Right lobe of liver (tissue), 4 donors: ENCODE results near the gene SRCAP.

ENCODE experiments used
- CTCF ChIP-seq, 4 donors: fragments of 200-600 bp in 3 of 4; fragments of 450-650 bp in 1 of 4; IDR thresholded peaks; one replicate each; pipeline versions ENCODE4 v1.5.1 to v1.8.0; 2016 to 2022; ENCODE audit warnings: antibody characterized with exemption in 4 of 4, mild to moderate bottlenecking in 2 of 4
- POLR2A ChIP-seq: fragments of 450-650 bp; IDR thresholded peaks from one replicate; pipeline ENCODE4 v1.6.1; 2017; ENCODE audit warnings: antibody characterized with exemption, mild to moderate bottlenecking
- donor health status: DM: no; HTN: no; CAD: no.
- donor health status: DM: no; HTN: no; CAD: no.
- donor health status: DM: no; HTN: yes; CAD: no.

DNA sequence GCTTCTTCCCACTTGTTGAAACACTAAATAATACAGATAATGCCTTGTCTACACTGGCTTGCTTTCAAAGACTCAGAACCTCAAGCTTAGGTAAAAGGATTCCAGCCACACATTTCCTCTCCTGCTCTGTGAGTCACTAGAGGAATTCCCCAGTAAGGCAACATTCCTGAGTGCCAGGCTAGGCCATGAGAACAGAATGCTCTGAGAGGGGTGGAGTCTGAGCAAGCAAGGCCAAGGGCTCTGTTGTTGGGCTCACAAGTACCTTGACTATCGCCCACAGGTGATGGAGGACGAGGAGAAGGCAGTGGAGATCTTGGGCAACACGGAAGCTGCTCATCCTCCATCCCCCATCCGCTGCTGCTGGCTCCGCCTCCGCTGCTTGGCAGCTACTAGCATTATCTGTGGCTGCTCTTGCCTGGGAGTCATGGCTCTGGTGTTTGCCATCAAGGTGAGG lies 42.5 kb downstream of the SRCAP start:
- TF ChIP-seq CTCF (IDR thresholded peaks at IDR 0.05): no peak
- no peak for TF ChIP-seq POLR2A
